ENCODE measurements around the gene CEP72. TPM values are rescaled to one million over a fixed set of nuclear protein-coding genes. Genes with fewer than 3 reads are reported as not detected.

The CEP72 gene
- total RNA-seq, 1 donor from 2014 or later: 0.32 TPM

- Histone ChIP-seq H3K36me3 (peaks cover 0 to 9% of the 10 kb centered on the region in 2 donors), H3K27ac (no peak overlapping the region), H3K9me3 (peaks cover 0 to 4% of the 10 kb centered on the region in 2 donors), H3K27me3 (no peaks in the 10 kb centered on the region), H3K4me3 (no peak overlapping the region), H3K4me1 (no peaks in the 10 kb centered on the region)
- DNase-seq (ENCODE audit: low spot score in 2 of 2): no peak
- intact Hi-C loops (cut with DNase I): no loop called here
- TF ChIP-seq CTCF (IDR thresholded peaks at IDR 0.05): no peak
Observed at GRCh38 chr5:652773-653350, 40.7 kb downstream of the CEP72 start.

- Histone ChIP-seq H3K9me3 (peaks cover 0 to 10% of the 10 kb centered on the region in 2 donors), H3K4me1 (no peaks in the 10 kb centered on the region), H3K4me3 (no peak overlapping the region), H3K27me3 (no peaks in the 10 kb centered on the region), H3K36me3 (peaks cover 3 to 17% of the 10 kb centered on the region in 2 donors), H3K27ac (no peak overlapping the region)
- no peak for DNase-seq (ENCODE audit: low spot score in 2 of 2)
- TF ChIP-seq CTCF (IDR thresholded peaks at IDR 0.05): no peak
- intact Hi-C loops (cut with DNase I): no loop called here
Observed at GRCh38 chr5:654071-654778, 42.1 kb downstream of the CEP72 start.

GRCh38 chr5:655406-655805 is 43.3 kb downstream of the CEP72 start:
- Histone ChIP-seq H3K4me1 (no peaks in the 10 kb centered on the region), H3K27ac (no peak overlapping the region), H3K4me3 (no peak overlapping the region), H3K36me3 (peaks cover 3 to 27% of the 10 kb centered on the region in 2 donors), H3K9me3 (peaks cover 0 to 10% of the 10 kb centered on the region in 2 donors), H3K27me3 (no peaks in the 10 kb centered on the region)
- no peak for DNase-seq (ENCODE audit: low spot score in 2 of 2)
- intact Hi-C loops (cut with DNase I): no loop called here
- TF ChIP-seq CTCF (IDR thresholded peaks at IDR 0.05): no peak

- TF ChIP-seq CTCF (IDR thresholded peaks at IDR 0.05): no peak
- no peaks in the 10 kb centered on the region for H3K4me1 ChIP-seq
- H3K27me3 ChIP-seq: no peaks in the 10 kb centered on the region
- H3K9me3 ChIP-seq: peaks cover 0 to 10% of the 10 kb centered on the region in 2 donors
- peaks cover 3 to 46% of the 10 kb centered on the region in 2 donors for H3K36me3 ChIP-seq
- no peak overlapping the region for H3K27ac ChIP-seq
- DNase-seq (ENCODE audit: low spot score in 2 of 2): no peak
- intact Hi-C loops (cut with DNase I): no loop called here
- H3K4me3 ChIP-seq: no peak overlapping the region
Observed at GRCh38 chr5:657570-657969, 45.4 kb downstream of the CEP72 start.

- H3K4me1 ChIP-seq: no peaks in the 10 kb centered on the region
- no peak for DNase-seq (ENCODE audit: low spot score in 2 of 2)
- no peak overlapping the region for H3K4me3 ChIP-seq
- no peaks in the 10 kb centered on the region for H3K27me3 ChIP-seq
- TF ChIP-seq CTCF (IDR thresholded peaks at IDR 0.05): no peak
- peaks cover 4 to 51% of the 10 kb centered on the region in 2 donors for H3K36me3 ChIP-seq
- H3K27ac ChIP-seq: no peak overlapping the region
- H3K9me3 ChIP-seq: peaks cover 0 to 10% of the 10 kb centered on the region in 2 donors
- intact Hi-C loops (cut with DNase I): no loop called here
Observed at GRCh38 chr5:658103-658502, 46.0 kb downstream of the CEP72 start.

Data from ascending aorta (tissue), 2 donors.